PFSK-1 (cell line): ENCODE results near the gene EVA1B.

Experiments
- FOXP2 ChIP-seq: optimal IDR thresholded peaks from 2 replicates; pipeline ENCODE3; 2011; ENCODE audit warnings: borderline replicate concordance, control low read depth, inconsistent platforms; ENCODE audit not compliant: insufficient read depth; ENCODE audit errors: extremely low read length, extremely low read depth
- POLR2AphosphoS5 ChIP-seq: IDR thresholded peaks from 2 replicates; pipeline ENCODE4 v1.6.1; 2012; ENCODE audit warnings: low read depth, mild to moderate bottlenecking, control low read depth, low read length, moderate library complexity
- REST ChIP-seq, 2 experiments: IDR thresholded peaks; 2 replicates each; pipeline versions ENCODE4 v1.6.1 to v1.8.0; 2011 to 2012; ENCODE audit warnings: low read depth in 2 of 2, low read length in 2 of 2, control low read depth in 1 of 2, inconsistent platforms in 1 of 2, mild to moderate bottlenecking in 1 of 2, moderate library complexity in 1 of 2; ENCODE audit not compliant: insufficient read depth in 1 of 2
- SIN3A ChIP-seq: IDR thresholded peaks from 2 replicates; pipeline ENCODE4 v1.6.1; 2012; ENCODE audit warnings: mild to moderate bottlenecking, low read length, moderate library complexity, borderline replicate concordance; ENCODE audit not compliant: insufficient read depth
- TAF1 ChIP-seq: IDR thresholded peaks from 2 replicates; pipeline ENCODE4 v1.6.1; 2012; ENCODE audit warnings: low read length, control low read depth, borderline replicate concordance; ENCODE audit not compliant: insufficient read depth

EVA1B gene

GRCh38 chr1:36346741-36347370 lies 23.4 kb upstream of the EVA1B start:
- TF ChIP-seq TAF1 (no peak), SIN3A (no peak), FOXP2 (no peak), REST (IDR thresholded peaks at IDR 0.05; ENCODE audit: insufficient read depth in 1 of 2, low read depth in 2 of 2, low read length in 2 of 2) (no peak), POLR2AphosphoS5 (no peak)

GRCh38 chr1:36345353-36345752 lies 21.9 kb upstream of the EVA1B start:
- TF ChIP-seq REST (IDR thresholded peaks at IDR 0.05; ENCODE audit: insufficient read depth in 1 of 2, low read depth in 2 of 2, low read length in 2 of 2) (no peak), TAF1 (no peak), POLR2AphosphoS5 (no peak), SIN3A (no peak), FOXP2 (no peak)

GRCh38 chr1:36344395-36344680 lies 20.9 kb upstream of the EVA1B start:
- no peak for TF ChIP-seq FOXP2
- TF ChIP-seq REST (IDR thresholded peaks at IDR 0.05; ENCODE audit: insufficient read depth in 1 of 2, low read depth in 2 of 2, low read length in 2 of 2) = no peak
- TF ChIP-seq SIN3A = no peak
- TF ChIP-seq POLR2AphosphoS5 = no peak
- TF ChIP-seq TAF1 = no peak

GRCh38 chr1:36343651-36344394 lies 20.4 kb upstream of the EVA1B start:
- TF ChIP-seq REST (IDR thresholded peaks at IDR 0.05; ENCODE audit: insufficient read depth in 1 of 2, low read depth in 2 of 2, low read length in 2 of 2) = no peak
- no peak for TF ChIP-seq POLR2AphosphoS5
- TF ChIP-seq SIN3A = no peak
- TF ChIP-seq TAF1 = no peak
- TF ChIP-seq FOXP2 = no peak
